Measurements from ENCODE around the gene CRADD.

DNA sequence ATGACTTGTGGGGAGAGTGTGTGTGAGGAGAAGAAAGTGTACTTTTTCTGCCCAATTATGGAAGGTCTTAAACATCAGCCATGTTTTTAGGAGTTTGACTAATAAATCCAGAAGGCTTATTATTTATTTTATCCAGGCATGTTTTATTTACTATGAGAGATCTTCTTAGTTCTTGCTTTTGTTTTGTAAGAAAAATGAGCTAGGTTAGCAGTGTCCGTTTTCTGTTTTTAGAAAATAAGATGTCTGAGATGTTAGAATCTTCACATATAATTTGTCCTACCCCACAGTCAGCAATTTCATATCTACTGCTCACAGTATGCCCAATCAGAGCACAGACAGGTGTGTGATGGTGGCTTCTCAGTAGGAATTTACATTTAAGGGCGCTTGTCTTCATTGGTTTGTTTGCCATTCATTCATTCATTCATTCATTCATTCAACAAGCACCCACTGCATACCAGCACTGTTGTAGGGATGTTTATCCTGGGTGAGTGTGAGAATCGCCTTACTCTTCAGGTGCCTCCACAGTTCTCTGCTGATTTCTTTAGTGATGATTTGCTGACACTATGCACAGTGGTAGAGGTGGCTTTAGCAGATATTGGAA is 83.2 kb downstream of the CRADD start:
- TF ChIP-seq, protein P1, sequence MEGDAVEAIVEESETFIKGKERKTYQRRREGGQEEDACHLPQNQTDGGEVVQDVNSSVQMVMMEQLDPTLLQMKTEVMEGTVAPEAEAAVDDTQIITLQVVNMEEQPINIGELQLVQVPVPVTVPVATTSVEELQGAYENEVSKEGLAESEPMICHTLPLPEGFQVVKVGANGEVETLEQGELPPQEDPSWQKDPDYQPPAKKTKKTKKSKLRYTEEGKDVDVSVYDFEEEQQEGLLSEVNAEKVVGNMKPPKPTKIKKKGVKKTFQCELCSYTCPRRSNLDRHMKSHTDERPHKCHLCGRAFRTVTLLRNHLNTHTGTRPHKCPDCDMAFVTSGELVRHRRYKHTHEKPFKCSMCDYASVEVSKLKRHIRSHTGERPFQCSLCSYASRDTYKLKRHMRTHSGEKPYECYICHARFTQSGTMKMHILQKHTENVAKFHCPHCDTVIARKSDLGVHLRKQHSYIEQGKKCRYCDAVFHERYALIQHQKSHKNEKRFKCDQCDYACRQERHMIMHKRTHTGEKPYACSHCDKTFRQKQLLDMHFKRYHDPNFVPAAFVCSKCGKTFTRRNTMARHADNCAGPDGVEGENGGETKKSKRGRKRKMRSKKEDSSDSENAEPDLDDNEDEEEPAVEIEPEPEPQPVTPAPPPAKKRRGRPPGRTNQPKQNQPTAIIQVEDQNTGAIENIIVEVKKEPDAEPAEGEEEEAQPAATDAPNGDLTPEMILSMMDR (IDR thresholded peaks at IDR 0.05 in 8 of 11, conservative IDR thresholded peaks at IDR 0.05 in 3 of 11), result no peak
- TF ChIP-seq POLR2A (IDR thresholded peaks at IDR 0.05) (no peak), POLR2AphosphoS5 (IDR thresholded peaks at IDR 0.05) (no peak)
